ENCODE results near the gene SEMA6B. TPM values are rescaled to one million over a fixed set of nuclear protein-coding genes. Genes with fewer than 3 reads are reported as not detected.

The SEMA6B gene
- total and polyA plus RNA-seq, 2 donors (not counting 1 experiment from before 2014, with no cell fraction given), result 0.42 TPM; not detected in 1

DNA sequence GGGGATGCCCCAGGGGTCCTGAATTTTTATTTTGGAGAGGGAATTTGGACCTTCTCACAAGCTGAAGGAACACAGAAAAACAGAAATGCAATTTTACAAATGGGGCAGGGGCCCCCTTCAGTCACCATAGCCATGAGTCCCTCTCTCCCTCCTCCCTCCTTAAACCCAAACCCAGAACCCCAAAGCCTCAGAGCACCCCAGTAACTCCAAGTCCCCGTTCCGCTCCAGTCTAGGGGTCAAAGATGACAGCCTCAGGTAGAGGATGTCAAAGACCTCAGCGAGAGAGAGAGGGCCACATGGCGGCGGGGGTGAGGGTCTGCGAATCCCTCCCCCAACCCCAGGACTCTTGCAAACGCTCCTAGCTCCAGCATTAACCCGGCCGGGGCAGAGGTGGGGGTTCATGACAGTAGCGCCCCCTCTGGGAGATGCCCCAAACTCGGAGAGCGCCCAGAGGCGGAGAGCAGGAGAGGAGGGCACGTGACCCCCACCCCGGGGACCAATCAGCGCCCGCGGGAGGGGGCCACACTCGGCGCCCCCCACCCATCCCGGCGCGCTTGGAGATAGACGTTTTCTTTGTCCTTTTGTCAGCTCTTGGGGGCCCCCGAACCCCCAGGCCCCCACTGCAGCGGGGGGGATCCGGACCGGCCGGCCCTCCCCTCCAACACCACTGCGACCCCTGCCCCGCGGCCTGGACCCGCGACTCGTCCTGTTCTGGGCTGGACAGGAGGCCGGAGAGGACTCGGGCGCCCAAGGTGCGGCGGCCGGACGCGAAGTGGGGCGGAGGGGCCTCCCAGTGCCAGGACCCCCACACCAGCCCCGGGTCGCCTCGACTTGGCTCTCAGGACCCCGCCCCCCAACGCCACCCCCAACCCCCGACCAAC is 20.8 kb upstream of the SEMA6B start:
- intact Hi-C loops (cut with micrococcal nuclease), result no loop called here
- Histone ChIP-seq H3K79me2 (ENCODE audit: control insufficient read depth, insufficient read depth, low read length) (no peaks in the 10 kb centered on the region), H3K27me3 (replicated peaks in 1 of 4; ENCODE audit: control extremely low read depth in 1 of 4, control insufficient read depth in 3 of 4, insufficient read depth in 4 of 4, low read length in 3 of 4) (peaks cover 0 to 81% (median 40%) of the 10 kb centered on the region in 4 experiments), H3K9ac (ENCODE audit: low read length) (no peak overlapping the region), H3K4me3 (ENCODE audit: control extremely low read depth in 1 of 5, extremely low read depth in 1 of 5, insufficient read depth in 1 of 5, low read depth in 2 of 5, low read length in 4 of 5) (no peak overlapping the region), H3K9me3 (ENCODE audit: control extremely low read depth in 1 of 3, control insufficient read depth in 2 of 3, insufficient read depth in 1 of 3, low read length in 2 of 3) (peaks cover 0 to 23% (median 0%) of the 10 kb centered on the region in 3 donors), H3K4me2 (replicated peaks; ENCODE audit: low read depth, low read length, poor library complexity, severe bottlenecking) (no peak overlapping the region), H2AFZ (ENCODE audit: insufficient read depth, low read depth, low read length, poor library complexity, severe bottlenecking) (no peak overlapping the region), H3K27ac (ENCODE audit: low read length in 2 of 2) (no peak overlapping the region), H4K20me1 (ENCODE audit: control insufficient read depth, insufficient read depth, low read length, poor library complexity, severe bottlenecking) (no peaks in the 10 kb centered on the region), H3K4me1 (ENCODE audit: control insufficient read depth in 2 of 2, insufficient read depth in 2 of 2, low read length in 2 of 2) (peaks cover 15 to 18% of the 10 kb centered on the region in 2 donors), H3K36me3 (replicated peaks in 1 of 2; ENCODE audit: control extremely low read depth in 1 of 2, control insufficient read depth in 1 of 2, extremely low read depth in 1 of 2, insufficient read depth in 2 of 2, low read length in 1 of 2) (no peaks in the 10 kb centered on the region)
- WGBS (ENCODE audit: insufficient coverage), result 6% methylated on average over 31 of the region's 50 CpGs
- peaks cover 45% of the 10 kb centered on the region for H3K27me3 Mint-ChIP-seq
- ChIA-PET CTCF (no interaction called here), POLR2A (no interaction called here)
- no peak for ATAC-seq (ENCODE audit: low read depth)
- peaks cover 10% of the 10 kb centered on the region for H3K4me1 Mint-ChIP-seq
- TF ChIP-seq, protein P1, sequence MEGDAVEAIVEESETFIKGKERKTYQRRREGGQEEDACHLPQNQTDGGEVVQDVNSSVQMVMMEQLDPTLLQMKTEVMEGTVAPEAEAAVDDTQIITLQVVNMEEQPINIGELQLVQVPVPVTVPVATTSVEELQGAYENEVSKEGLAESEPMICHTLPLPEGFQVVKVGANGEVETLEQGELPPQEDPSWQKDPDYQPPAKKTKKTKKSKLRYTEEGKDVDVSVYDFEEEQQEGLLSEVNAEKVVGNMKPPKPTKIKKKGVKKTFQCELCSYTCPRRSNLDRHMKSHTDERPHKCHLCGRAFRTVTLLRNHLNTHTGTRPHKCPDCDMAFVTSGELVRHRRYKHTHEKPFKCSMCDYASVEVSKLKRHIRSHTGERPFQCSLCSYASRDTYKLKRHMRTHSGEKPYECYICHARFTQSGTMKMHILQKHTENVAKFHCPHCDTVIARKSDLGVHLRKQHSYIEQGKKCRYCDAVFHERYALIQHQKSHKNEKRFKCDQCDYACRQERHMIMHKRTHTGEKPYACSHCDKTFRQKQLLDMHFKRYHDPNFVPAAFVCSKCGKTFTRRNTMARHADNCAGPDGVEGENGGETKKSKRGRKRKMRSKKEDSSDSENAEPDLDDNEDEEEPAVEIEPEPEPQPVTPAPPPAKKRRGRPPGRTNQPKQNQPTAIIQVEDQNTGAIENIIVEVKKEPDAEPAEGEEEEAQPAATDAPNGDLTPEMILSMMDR (IDR thresholded peaks at IDR 0.05), result no peak
- TF ChIP-seq EZH2 (IDR thresholded peaks at IDR 0.05; ENCODE audit: borderline replicate concordance, insufficient read depth, low read depth, low read length, poor library complexity, severe bottlenecking), result no peak
- no peak overlapping the region for H3K27ac Mint-ChIP-seq
- no peaks in the 10 kb centered on the region for H3K9me3 Mint-ChIP-seq (ENCODE audit: insufficient read depth)
- H3K4me3 Mint-ChIP-seq, result no peak overlapping the region
- DNase-seq, result no peak

DNA sequence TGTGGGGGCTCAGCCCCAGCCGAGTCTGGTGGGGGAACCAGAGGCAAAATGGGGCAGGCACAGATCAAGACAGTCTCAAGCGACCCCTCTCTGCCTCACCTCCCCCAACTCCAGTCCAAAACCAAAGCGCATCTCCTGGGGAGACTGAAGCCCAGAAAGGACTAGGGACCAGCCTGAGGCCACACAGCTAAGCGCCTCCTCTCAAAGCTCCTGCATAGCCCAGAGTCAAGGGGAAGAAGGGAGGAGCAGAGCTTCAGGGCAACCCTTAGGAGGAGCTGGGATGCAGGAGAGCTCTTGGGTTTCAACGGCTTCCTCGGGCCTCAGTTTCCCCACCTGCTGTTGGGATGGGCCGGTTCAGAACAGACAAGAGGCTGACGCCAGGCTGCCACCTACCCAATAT is 19.9 kb upstream of the SEMA6B start:
- CTCF ChIA-PET, result interaction anchor here (1.0 kb wide), 1 partner anchor 21 kb away, joined by 3 read pairs; no protein-coding TSS in a partner anchor
- TF ChIP-seq, protein P1 (IDR thresholded peaks at IDR 0.05), result no peak
- no peaks in the 10 kb centered on the region for H3K9me3 Mint-ChIP-seq (ENCODE audit: insufficient read depth)

More for the DNA sequence above, 19.9 kb upstream of the SEMA6B start:
- DNase-seq, result no peak
- POLR2A ChIA-PET, result no interaction called here
- Histone ChIP-seq H3K4me1 (ENCODE audit: control insufficient read depth in 2 of 2, insufficient read depth in 2 of 2, low read length in 2 of 2) (peaks cover 9 to 12% of the 10 kb centered on the region in 2 donors), H3K9me3 (ENCODE audit: control extremely low read depth in 1 of 3, control insufficient read depth in 2 of 3, insufficient read depth in 1 of 3, low read length in 2 of 3) (peaks cover 0 to 19% (median 0%) of the 10 kb centered on the region in 3 donors), H3K27me3 (replicated peaks in 1 of 4; ENCODE audit: control extremely low read depth in 1 of 4, control insufficient read depth in 3 of 4, insufficient read depth in 4 of 4, low read length in 3 of 4) (peaks cover 0 to 77% (median 36%) of the 10 kb centered on the region in 4 experiments), H3K36me3 (replicated peaks in 1 of 2; ENCODE audit: control extremely low read depth in 1 of 2, control insufficient read depth in 1 of 2, extremely low read depth in 1 of 2, insufficient read depth in 2 of 2, low read length in 1 of 2) (no peaks in the 10 kb centered on the region), H3K79me2 (ENCODE audit: control insufficient read depth, insufficient read depth, low read length) (no peaks in the 10 kb centered on the region), H2AFZ (ENCODE audit: insufficient read depth, low read depth, low read length, poor library complexity, severe bottlenecking) (no peak overlapping the region), H4K20me1 (ENCODE audit: control insufficient read depth, insufficient read depth, low read length, poor library complexity, severe bottlenecking) (no peaks in the 10 kb centered on the region), H3K27ac (ENCODE audit: low read length in 2 of 2) (no peak overlapping the region), H3K4me2 (replicated peaks; ENCODE audit: low read depth, low read length, poor library complexity, severe bottlenecking) (no peak overlapping the region), H3K4me3 (ENCODE audit: control extremely low read depth in 1 of 5, extremely low read depth in 1 of 5, insufficient read depth in 1 of 5, low read depth in 2 of 5, low read length in 4 of 5) (no peak overlapping the region), H3K9ac (ENCODE audit: low read length) (no peak overlapping the region)
- peaks cover 46% of the 10 kb centered on the region for H3K27me3 Mint-ChIP-seq
- 81% methylated on average over 6 of the region's 8 CpGs for WGBS (ENCODE audit: insufficient coverage)
- no peak overlapping the region for H3K27ac Mint-ChIP-seq
- no peak for ATAC-seq (ENCODE audit: low read depth)
- intact Hi-C loops (cut with micrococcal nuclease), result no loop called here
- peaks cover 10% of the 10 kb centered on the region for H3K4me1 Mint-ChIP-seq
- no peak overlapping the region for H3K4me3 Mint-ChIP-seq

Data from B cell (primary cell).